Ovary (tissue), 9 donors: Measurements from ENCODE around the gene PSMB7. TPM values are rescaled to one million over a fixed set of nuclear protein-coding genes. Genes with fewer than 3 reads are reported as not detected.

Experiments used
- DNase-seq, 5 donors: peaks; one replicate each; pipeline ENCODE4 v3.0.0-alpha.2; 2019 to 2020
- H3K27ac ChIP-seq, 2 donors: fragments of 200-600 bp; one replicate each; pipeline versions ENCODE4 v1.5.1 to v1.8.0; 2019 to 2022
- H3K27me3 ChIP-seq: fragments of 200-600 bp; one replicate; pipeline ENCODE4 v1.8.0; 2022
- H3K36me3 ChIP-seq: fragments of 200-600 bp; sonication (generic); one replicate; pipeline ENCODE4 v1.5.1; 2019
- H3K4me1 ChIP-seq: one replicate; pipeline ENCODE4 v1.8.1; 2013; ENCODE audit warnings: mild to moderate bottlenecking, moderate library complexity; ENCODE audit not compliant: insufficient read depth
- H3K4me3 ChIP-seq: fragments of 200-600 bp; sonication (generic); one replicate; pipeline ENCODE4 v1.5.1; 2017
- H3K9me3 ChIP-seq, 2 donors: fragments of 200-600 bp in 1 of 2; sonication (generic) in 1 of 2; one replicate each; pipeline versions ENCODE4 v1.5.1 to v1.8.1; 2013 to 2019; ENCODE audit warnings: mild to moderate bottlenecking in 1 of 2, moderate library complexity in 1 of 2
- CTCF ChIP-seq, 3 donors: fragments of 450-650 bp in 2 of 3; fragments of 200-600 bp in 1 of 3; IDR thresholded peaks; one replicate each; pipeline versions ENCODE4 v1.5.1 to v1.8.0; 2016 to 2022; ENCODE audit warnings: antibody characterized with exemption in 3 of 3, mild to moderate bottlenecking in 1 of 3
- EP300 ChIP-seq: sonication (generic); formaldehyde crosslinking; IDR thresholded peaks from one replicate; pipeline ENCODE4 v1.6.1; 2017; ENCODE audit warnings: antibody characterized with exemption
- POLR2A ChIP-seq: fragments of 450-650 bp; IDR thresholded peaks from one replicate; pipeline ENCODE4 v1.6.1; 2017; ENCODE audit warnings: antibody characterized with exemption, mild to moderate bottlenecking, moderate library complexity
- WGBS, 3 donors: extraction: QIAGEN DNeasy Blood & Tissue Kit in 1 of 3; methylation state at CpG; one replicate each; pipeline versions ENCODE4 v1.1.5 to v1.1.7; 2013 to 2017; 5-methylcytosine and 5-hydroxymethylcytosine counted together
- intact Hi-C, 4 donors: fragments of 100-400 bp; cut with DNase I; formaldehyde crosslinking; loops; one replicate each; pipeline versions ENCODE4 v1.11.0 to v1.15.1; 2022 to 2023
- polyA plus RNA-seq, 2 donors: library from polyadenylated mRNA; stranded (reverse); fragments of 200-250 nt in 1 of 2; fragments of 350-450 nt in 1 of 2; fragmentation: Illumina TruSeq in 1 of 2; extraction: RNeasy Lipid Tissue Mini Kit (QIAGEN cat#74804) in 1 of 2; gene quantifications; one replicate each; pipeline ENCODE4 v1.2.3, GENCODE V29; 2013 to 2014
- total RNA-seq, 7 donors: library from RNA; depleted of rRNA in 2 of 7; stranded (reverse); fragments of >200 nt in 2 of 7; fragmentation: NEBNext Ultra II Directional in 3 of 7; extraction: Animal tissue kit (Norgen Biotek cat#: 25700) in 3 of 7; gene quantifications; one replicate each; pipeline versions ENCODE4 v1.1.0 to v1.2.4, GENCODE V29; 2016 to 2023
- donor health status: DM: no; HTN: no; CAD: no; lungs with moderate emphysema.
- donor health status: DM: no; HTN: no; CAD: no.
- donor health status: Bipolar disorder and iron deficiency.
- donor health status: DM: yes; HTN: yes; CAD: no.
- donor health status: DM: no; HTN: no; CAD: no.
- donor health status: DM: yes; HTN: yes; CAD: no.

PSMB7 gene
- total and polyA plus RNA-seq, 9 donors: 88.0 to 211 (median 95.1) TPM

DNA sequence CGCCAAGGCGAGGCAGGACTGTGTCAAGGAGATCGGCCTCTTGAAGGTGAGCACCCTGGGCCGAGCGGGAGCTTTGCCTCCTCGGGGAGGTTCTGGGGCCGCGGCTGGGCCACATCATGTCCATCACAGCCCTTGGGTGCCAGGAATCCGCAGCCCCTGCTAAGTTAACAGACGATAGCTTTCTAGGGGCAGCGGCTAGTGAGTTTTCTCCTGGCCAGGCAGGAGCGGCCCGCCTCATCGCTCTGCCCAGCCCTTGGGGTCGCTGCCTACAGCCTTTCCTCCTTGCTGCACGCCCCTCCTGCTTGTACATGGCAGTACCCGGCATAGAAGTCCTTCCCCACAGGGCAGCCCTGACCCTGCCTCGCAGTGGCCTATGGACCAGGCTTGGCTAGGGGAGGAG is 101.3 kb downstream of the PSMB7 start:
- H3K27ac ChIP-seq: no peak overlapping the region
- H3K27me3 ChIP-seq: no peaks in the 10 kb centered on the region
- H3K4me1 ChIP-seq: no peaks in the 10 kb centered on the region
- intact Hi-C loops: no loop called here
- 92 to 93% (median 92%) methylated on average over 18 of the region's 18 CpGs for WGBS, 3 donors
- H3K4me3 ChIP-seq: no peak overlapping the region
- H3K9me3 ChIP-seq: no peaks in the 10 kb centered on the region
- TF ChIP-seq EP300: no peak
- no peak for TF ChIP-seq CTCF (IDR thresholded peaks at IDR 0.05)
- no peak for TF ChIP-seq POLR2A
- DNase-seq: no peak
- no peaks in the 10 kb centered on the region for H3K36me3 ChIP-seq

GRCh38 chr9:124312290-124313265 is 102.7 kb downstream of the PSMB7 start:
- H3K9me3 ChIP-seq: no peaks in the 10 kb centered on the region
- no peak overlapping the region for H3K4me3 ChIP-seq
- H3K36me3 ChIP-seq: no peaks in the 10 kb centered on the region
- TF ChIP-seq POLR2A (no peak), CTCF (IDR thresholded peaks at IDR 0.05) (no peak), EP300 (no peak)
- H3K27me3 ChIP-seq: no peaks in the 10 kb centered on the region
- H3K27ac ChIP-seq: no peak overlapping the region
- DNase-seq: no peak
- 84 to 87% (median 86%) methylated on average over 27 of the region's 27 CpGs for WGBS, 3 donors
- H3K4me1 ChIP-seq: no peaks in the 10 kb centered on the region
- intact Hi-C loops: no loop called here

DNA sequence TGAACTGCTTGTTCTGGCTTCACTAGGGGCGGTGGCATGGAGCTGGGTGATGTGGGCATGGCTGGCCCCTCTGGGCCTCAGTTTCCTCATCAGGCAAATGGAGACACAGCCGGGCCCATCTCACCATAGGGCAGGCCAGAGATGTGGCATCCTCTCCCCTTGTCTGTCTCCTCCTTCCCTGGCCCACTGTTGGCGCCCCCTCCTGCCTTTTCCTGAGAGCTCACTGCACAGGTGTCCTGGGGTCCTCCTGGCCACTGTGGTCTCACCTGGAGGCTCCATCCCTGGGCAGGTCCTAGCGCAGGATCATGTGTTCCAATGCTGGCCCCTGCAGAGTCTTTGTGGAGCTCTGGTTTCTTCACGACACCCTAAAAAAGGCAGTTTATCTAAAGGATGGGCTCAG is 104.0 kb downstream of the PSMB7 start:
- intact Hi-C loops: no loop called here
- H3K36me3 ChIP-seq: no peaks in the 10 kb centered on the region
- no peak overlapping the region for H3K27ac ChIP-seq
- H3K4me3 ChIP-seq: no peak overlapping the region
- H3K4me1 ChIP-seq: no peaks in the 10 kb centered on the region
- H3K9me3 ChIP-seq: no peaks in the 10 kb centered on the region
- DNase-seq: no peak
- TF ChIP-seq POLR2A (no peak), EP300 (no peak), CTCF (IDR thresholded peaks at IDR 0.05) (no peak)
- 93 to 98% (median 93%) methylated on average over 5 of the region's 5 CpGs for WGBS, 3 donors
- H3K27me3 ChIP-seq: no peaks in the 10 kb centered on the region

GRCh38 chr9:124309667-124310084 is 105.6 kb downstream of the PSMB7 start:
- Histone ChIP-seq H3K27me3 (no peaks in the 10 kb centered on the region), H3K4me1 (no peaks in the 10 kb centered on the region), H3K9me3 (no peaks in the 10 kb centered on the region), H3K36me3 (no peaks in the 10 kb centered on the region), H3K27ac (no peak overlapping the region), H3K4me3 (no peak overlapping the region)
- intact Hi-C loops: no loop called here
- WGBS, 3 donors: 88 to 90% (median 88%) methylated on average over 15 of the region's 15 CpGs
- TF ChIP-seq EP300 (no peak), POLR2A (no peak), CTCF (IDR thresholded peaks at IDR 0.05) (no peak)
- no peak for DNase-seq
